Measurements from ENCODE around the gene PKP4. TPM values are rescaled to one million over a fixed set of nuclear protein-coding genes. Genes with fewer than 3 reads are reported as not detected.
A peak's percentile ranks its signal among the peaks of the same experiment; 100 is the strongest.

Gene PKP4
- total RNA-seq, 1 experiment from 2014 or later: 40.1 TPM

GRCh38 chr2:158668001-158668765 is 211.4 kb downstream of the PKP4 start:
- no TSS peak for BruUV-seq (replicated peaks)
- POLR2A ChIA-PET (ENCODE audit: unreplicated experiment): no interaction called here
- DNase-seq (no peak), ATAC-seq (no peak; the same call in 1 of the 2 replicates)
- TF ChIP-seq CTCF (conservative IDR thresholded peaks at IDR 0.05; ENCODE audit: low read depth, low read length) (no peak), EZH2phosphoT487 (IDR thresholded peaks at IDR 0.05; ENCODE audit: borderline replicate concordance, low read length) (no peak), EZH2 (IDR thresholded peaks at IDR 0.05; ENCODE audit: low read length, unreplicated experiment) (no peak)
- H2AFZ ChIP-seq (ENCODE audit: low read length): no peak overlapping the region
- peaks cover 10% of the 10 kb centered on the region; the same call in 1 of the 2 replicates for H3K4me1 ChIP-seq (ENCODE audit: insufficient read depth, low read length)
- peaks cover 10% of the 10 kb centered on the region; the same call in 1 of the 2 replicates for H3K36me3 ChIP-seq (ENCODE audit: low read depth, low read length)
- H3K9ac ChIP-seq (ENCODE audit: low read length): no peak overlapping the region
- peak overlapping the region; percentile 16; the same call in 1 of the 2 replicates for H3K27ac ChIP-seq (ENCODE audit: low read length)
- no peak overlapping the region for H3K4me3 ChIP-seq (ENCODE audit: low read length)
- H3F3A ChIP-seq (ENCODE audit: low read length, unreplicated experiment): no peaks in the 10 kb centered on the region
- CTCF ChIA-PET: no interaction called here
- H3K9me2 ChIP-seq (replicated peaks; ENCODE audit: low read length): no peaks in the 10 kb centered on the region
- H3K4me2 ChIP-seq (ENCODE audit: low read length): no peak overlapping the region
- H4K20me1 ChIP-seq (ENCODE audit: low read length): no peaks in the 10 kb centered on the region
- no peaks in the 10 kb centered on the region for H3K27me3 ChIP-seq (ENCODE audit: low read length)
- intact Hi-C loops (cut with micrococcal nuclease): loop anchor here (10.0 kb wide), 1 partner anchor 77 kb away; no protein-coding TSS in a partner anchor
- no peaks in the 10 kb centered on the region for H3K79me2 ChIP-seq (ENCODE audit: low read length)
- H3K9me3 ChIP-seq (ENCODE audit: low read length): no peaks in the 10 kb centered on the region

GRCh38 chr2:158670292-158670691 is 213.5 kb downstream of the PKP4 start:
- POLR2A ChIA-PET (ENCODE audit: unreplicated experiment): no interaction called here
- intact Hi-C loops (cut with micrococcal nuclease): no loop called here
- no TSS peak for BruUV-seq (replicated peaks)

More at GRCh38 chr2:158670292-158670691, 213.5 kb downstream of the PKP4 start:
- Histone ChIP-seq H2AFZ (ENCODE audit: low read length) (no peak overlapping the region), H3K27ac (ENCODE audit: low read length) (no peak overlapping the region), H3K9me3 (ENCODE audit: low read length) (no peaks in the 10 kb centered on the region), H4K20me1 (ENCODE audit: low read length) (no peaks in the 10 kb centered on the region), H3K9me2 (replicated peaks; ENCODE audit: low read length) (no peaks in the 10 kb centered on the region), H3K4me2 (ENCODE audit: low read length) (no peak overlapping the region), H3K27me3 (ENCODE audit: low read length) (no peaks in the 10 kb centered on the region), H3K79me2 (ENCODE audit: low read length) (no peaks in the 10 kb centered on the region), H3K9ac (ENCODE audit: low read length) (no peak overlapping the region), H3K36me3 (ENCODE audit: low read depth, low read length) (peaks cover 10% of the 10 kb centered on the region; the same call in 1 of the 2 replicates), H3K4me3 (ENCODE audit: low read length) (no peak overlapping the region), H3K4me1 (ENCODE audit: insufficient read depth, low read length) (peaks cover 10% of the 10 kb centered on the region; the same call in 1 of the 2 replicates), H3F3A (ENCODE audit: low read length, unreplicated experiment) (no peaks in the 10 kb centered on the region)
- 0 out of 2 replicates have a peak, but pooled peaks have one; percentile 11 for TF ChIP-seq CTCF (conservative IDR thresholded peaks at IDR 0.05; ENCODE audit: low read depth, low read length)
- no peak for TF ChIP-seq EZH2 (IDR thresholded peaks at IDR 0.05; ENCODE audit: low read length, unreplicated experiment)
- ATAC-seq (no peak), DNase-seq (no peak)
- CTCF ChIA-PET: no interaction called here
